ENCODE results near the gene LCN9. TPM values are rescaled to one million over a fixed set of nuclear protein-coding genes. Genes with fewer than 3 reads are reported as not detected.

The LCN9 gene
- total RNA-seq, 1 donor from 2014 or later = 4.8 TPM

DNA sequence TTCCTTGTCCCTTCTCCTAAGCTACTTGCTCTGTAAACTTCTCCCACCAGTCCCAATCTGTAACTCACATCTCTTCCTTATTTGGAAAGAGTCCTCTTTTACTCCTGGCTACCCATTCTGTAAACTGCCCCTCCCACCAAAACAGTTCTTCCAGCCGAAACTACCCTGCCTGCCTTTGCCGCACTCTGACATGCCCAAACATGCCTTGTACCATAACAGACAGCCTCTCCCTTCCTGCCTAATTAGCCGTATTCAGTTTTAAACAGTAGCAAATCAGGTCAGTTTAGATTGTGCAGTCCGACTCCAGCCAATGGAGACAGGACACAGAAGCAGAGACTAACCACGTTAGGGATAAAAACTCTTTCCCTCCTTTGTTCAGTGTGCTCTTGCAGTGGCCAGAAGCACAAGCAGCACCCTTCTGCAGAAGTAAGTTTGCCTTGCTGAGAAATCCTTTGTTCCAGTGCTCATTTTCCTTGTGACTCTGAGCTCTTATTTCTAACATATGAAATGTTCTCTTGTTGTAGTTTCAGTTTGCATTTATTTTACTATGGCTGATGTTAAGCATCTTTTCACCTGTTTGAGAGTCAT, 18.4 kb upstream of the LCN9 start:
- no peak overlapping the region for H3K27ac ChIP-seq (ENCODE audit: low read depth, low read length)
- Mint-ChIP-seq H3K4me3 (ENCODE audit: unreplicated experiment) (no peak overlapping the region), H3K4me1 (ENCODE audit: low read depth, unreplicated experiment) (peaks cover 4% of the 10 kb centered on the region), H3K9me3 (ENCODE audit: unreplicated experiment) (peaks cover 52% of the 10 kb centered on the region), H3K27me3 (ENCODE audit: low read depth, unreplicated experiment) (peaks cover 5% of the 10 kb centered on the region), H3K36me3 (ENCODE audit: low read depth, unreplicated experiment) (peaks cover 8% of the 10 kb centered on the region), H3K27ac (ENCODE audit: unreplicated experiment) (peak overlapping the region; percentile 30)
- no peaks in the 10 kb centered on the region for H3K36me3 ChIP-seq (ENCODE audit: insufficient read depth, low read length)
- no peaks in the 10 kb centered on the region for H3K27me3 ChIP-seq (ENCODE audit: insufficient read depth, low read length)
- no peak overlapping the region for H3K9ac ChIP-seq (ENCODE audit: low read length)
- FAIRE-seq (no peak), DNase-seq (ENCODE audit: low read depth) (no peak)
- no peaks in the 10 kb centered on the region for H3K4me1 ChIP-seq (ENCODE audit: insufficient read depth, low read length)
- H3K9me3 ChIP-seq (ENCODE audit: insufficient read depth, low read depth, low read length) = peaks cover 22% of the 10 kb centered on the region
- H3K4me3 ChIP-seq (ENCODE audit: insufficient read depth, low read depth, low read length) = no peak overlapping the region
- no peak overlapping the region for H3K4me2 ChIP-seq (ENCODE audit: low read length)
- H2AFZ ChIP-seq (ENCODE audit: low read depth, low read length) = no peak overlapping the region
- TF ChIP-seq, protein P1, sequence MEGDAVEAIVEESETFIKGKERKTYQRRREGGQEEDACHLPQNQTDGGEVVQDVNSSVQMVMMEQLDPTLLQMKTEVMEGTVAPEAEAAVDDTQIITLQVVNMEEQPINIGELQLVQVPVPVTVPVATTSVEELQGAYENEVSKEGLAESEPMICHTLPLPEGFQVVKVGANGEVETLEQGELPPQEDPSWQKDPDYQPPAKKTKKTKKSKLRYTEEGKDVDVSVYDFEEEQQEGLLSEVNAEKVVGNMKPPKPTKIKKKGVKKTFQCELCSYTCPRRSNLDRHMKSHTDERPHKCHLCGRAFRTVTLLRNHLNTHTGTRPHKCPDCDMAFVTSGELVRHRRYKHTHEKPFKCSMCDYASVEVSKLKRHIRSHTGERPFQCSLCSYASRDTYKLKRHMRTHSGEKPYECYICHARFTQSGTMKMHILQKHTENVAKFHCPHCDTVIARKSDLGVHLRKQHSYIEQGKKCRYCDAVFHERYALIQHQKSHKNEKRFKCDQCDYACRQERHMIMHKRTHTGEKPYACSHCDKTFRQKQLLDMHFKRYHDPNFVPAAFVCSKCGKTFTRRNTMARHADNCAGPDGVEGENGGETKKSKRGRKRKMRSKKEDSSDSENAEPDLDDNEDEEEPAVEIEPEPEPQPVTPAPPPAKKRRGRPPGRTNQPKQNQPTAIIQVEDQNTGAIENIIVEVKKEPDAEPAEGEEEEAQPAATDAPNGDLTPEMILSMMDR (IDR thresholded peaks at IDR 0.05; ENCODE audit: insufficient read depth, low read depth, low read length) = no peak
- no peak for TF ChIP-seq EZH2 (IDR thresholded peaks at IDR 0.05; ENCODE audit: insufficient read depth, low read length)
- H3K79me2 ChIP-seq (ENCODE audit: insufficient read depth, low read length) = no peaks in the 10 kb centered on the region
- no peaks in the 10 kb centered on the region for H4K20me1 ChIP-seq (ENCODE audit: insufficient read depth, low read length)

DNA sequence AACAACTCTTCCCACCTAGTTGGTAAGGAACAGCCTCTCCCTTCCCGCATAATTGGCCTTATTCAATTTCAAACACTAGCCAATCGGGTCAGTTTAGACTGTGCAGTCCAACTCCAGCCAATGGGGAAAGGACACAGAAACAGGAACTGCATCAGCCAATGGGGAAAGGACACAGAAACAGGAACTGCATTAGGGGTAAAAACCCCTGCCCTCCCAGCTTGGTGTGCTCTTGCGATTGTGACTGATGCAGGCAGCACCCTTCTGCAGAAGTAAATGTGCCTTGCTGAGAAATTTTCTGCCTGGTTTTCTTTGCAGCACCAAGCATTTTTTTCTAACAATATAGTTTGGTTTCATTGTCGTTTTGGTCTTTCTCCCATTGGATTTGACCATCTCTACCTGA, 15.2 kb upstream of the LCN9 start:
- TF ChIP-seq, protein P1 (IDR thresholded peaks at IDR 0.05; ENCODE audit: insufficient read depth, low read depth, low read length) = no peak
- no peak for TF ChIP-seq EZH2 (IDR thresholded peaks at IDR 0.05; ENCODE audit: insufficient read depth, low read length)
- Mint-ChIP-seq H3K4me3 (ENCODE audit: unreplicated experiment) (no peak overlapping the region), H3K27ac (ENCODE audit: unreplicated experiment) (no peak overlapping the region), H3K4me1 (ENCODE audit: low read depth, unreplicated experiment) (no peaks in the 10 kb centered on the region), H3K27me3 (ENCODE audit: low read depth, unreplicated experiment) (peaks cover 5% of the 10 kb centered on the region), H3K36me3 (ENCODE audit: low read depth, unreplicated experiment) (peaks cover 8% of the 10 kb centered on the region), H3K9me3 (ENCODE audit: unreplicated experiment) (peaks cover 42% of the 10 kb centered on the region)
- Histone ChIP-seq H3K9ac (ENCODE audit: low read length) (no peak overlapping the region), H3K27me3 (ENCODE audit: insufficient read depth, low read length) (no peaks in the 10 kb centered on the region), H3K4me2 (ENCODE audit: low read length) (no peak overlapping the region), H3K79me2 (ENCODE audit: insufficient read depth, low read length) (no peaks in the 10 kb centered on the region), H3K9me3 (ENCODE audit: insufficient read depth, low read depth, low read length) (peaks cover 26% of the 10 kb centered on the region), H3K4me3 (ENCODE audit: insufficient read depth, low read depth, low read length) (no peak overlapping the region), H4K20me1 (ENCODE audit: insufficient read depth, low read length) (no peaks in the 10 kb centered on the region), H3K4me1 (ENCODE audit: insufficient read depth, low read length) (no peaks in the 10 kb centered on the region), H3K36me3 (ENCODE audit: insufficient read depth, low read length) (no peaks in the 10 kb centered on the region), H2AFZ (ENCODE audit: low read depth, low read length) (no peak overlapping the region), H3K27ac (ENCODE audit: low read depth, low read length) (no peak overlapping the region)
- DNase-seq (ENCODE audit: low read depth) (no peak), FAIRE-seq (no peak)
